ENCODE data around the gene GRIN1.

The GRIN1 gene

GRCh38 chr9:137161558-137162486 is 22.9 kb downstream of the GRIN1 start:
- DNase-seq (ENCODE audit: low read depth in 1 of 2, low spot score in 1 of 2) = no peak

- DNase-seq (ENCODE audit: low read depth in 1 of 2, low spot score in 1 of 2) = no peak
Measured at GRCh38 chr9:137162505-137163364, 23.8 kb downstream of the GRIN1 start.

GRCh38 chr9:137163365-137163715 is 24.4 kb downstream of the GRIN1 start:
- no peak for DNase-seq (ENCODE audit: low read depth in 1 of 2, low spot score in 1 of 2)

- no peak for DNase-seq (ENCODE audit: low read depth in 1 of 2, low spot score in 1 of 2)
Measured at GRCh38 chr9:137163805-137164204, 24.9 kb downstream of the GRIN1 start.

- no peak for DNase-seq (ENCODE audit: low read depth in 1 of 2, low spot score in 1 of 2)
Measured at GRCh38 chr9:137164370-137165249, 25.7 kb downstream of the GRIN1 start.

GRCh38 chr9:137165250-137165836 is 26.4 kb downstream of the GRIN1 start:
- no peak for DNase-seq (ENCODE audit: low read depth in 1 of 2, low spot score in 1 of 2)

GRCh38 chr9:137166380-137167229 is 27.7 kb downstream of the GRIN1 start:
- no peak for DNase-seq (ENCODE audit: low read depth in 1 of 2, low spot score in 1 of 2)

GRCh38 chr9:137167277-137167746 is 28.4 kb downstream of the GRIN1 start:
- no peak for DNase-seq (ENCODE audit: low read depth in 1 of 2, low spot score in 1 of 2)

GRCh38 chr9:137167747-137168572 is 29.0 kb downstream of the GRIN1 start:
- DNase-seq (ENCODE audit: low read depth in 1 of 2, low spot score in 1 of 2) = no peak

GRCh38 chr9:137168573-137168903 is 29.6 kb downstream of the GRIN1 start:
- DNase-seq (ENCODE audit: low read depth in 1 of 2, low spot score in 1 of 2) = no peak

- DNase-seq (ENCODE audit: low read depth in 1 of 2, low spot score in 1 of 2) = no peak
Measured at GRCh38 chr9:137168904-137169856, 30.2 kb downstream of the GRIN1 start.

- DNase-seq (ENCODE audit: low read depth in 1 of 2, low spot score in 1 of 2) = no peak
Measured at GRCh38 chr9:137169896-137170358, 31.0 kb downstream of the GRIN1 start, which contains the start of gene LRRC26. Gene LRRC26, minus strand, starts transcription at chr9:137170051. Its CDS starts 108 bp downstream, at chr9:137169943.

- no peak for DNase-seq (ENCODE audit: low read depth in 1 of 2, low spot score in 1 of 2)
Measured at GRCh38 chr9:137170486-137171148, 31.7 kb downstream of the GRIN1 start.

GRCh38 chr9:137171149-137171900 is 32.4 kb downstream of the GRIN1 start:
- no peak for DNase-seq (ENCODE audit: low read depth in 1 of 2, low spot score in 1 of 2)

GRCh38 chr9:137172901-137173795 is 34.2 kb downstream of the GRIN1 start:
- no peak for DNase-seq (ENCODE audit: low read depth in 1 of 2, low spot score in 1 of 2)
